GM19099 (cell line): Measurements from ENCODE around the gene NKAIN4.

Experiments used
- POLR2A ChIP-seq: IDR thresholded peaks from 3 replicates; pipeline ENCODE4 v1.6.1; 2011; ENCODE audit warnings: low read depth; ENCODE audit not compliant: insufficient read length; ENCODE audit errors: extremely low read depth

Gene NKAIN4

DNA sequence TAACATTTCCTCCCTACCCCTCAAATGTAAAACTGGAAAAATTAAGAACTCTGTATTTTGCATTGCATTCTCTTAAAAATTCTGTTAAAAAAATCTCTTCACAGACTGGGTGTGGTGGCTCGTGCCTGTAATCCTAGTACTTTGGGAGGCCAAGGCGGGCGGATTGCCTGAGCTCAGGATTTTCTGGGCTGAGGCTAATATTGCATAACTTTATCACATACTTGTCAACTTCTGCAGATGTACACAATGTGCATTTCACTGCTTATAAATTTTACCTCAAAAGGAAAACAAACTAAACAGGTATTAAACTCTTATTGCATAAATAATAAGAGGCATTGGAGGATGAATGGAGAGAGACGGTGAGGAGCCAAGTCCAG lies 59.5 kb downstream of the NKAIN4 start:
- no peak for TF ChIP-seq POLR2A

DNA sequence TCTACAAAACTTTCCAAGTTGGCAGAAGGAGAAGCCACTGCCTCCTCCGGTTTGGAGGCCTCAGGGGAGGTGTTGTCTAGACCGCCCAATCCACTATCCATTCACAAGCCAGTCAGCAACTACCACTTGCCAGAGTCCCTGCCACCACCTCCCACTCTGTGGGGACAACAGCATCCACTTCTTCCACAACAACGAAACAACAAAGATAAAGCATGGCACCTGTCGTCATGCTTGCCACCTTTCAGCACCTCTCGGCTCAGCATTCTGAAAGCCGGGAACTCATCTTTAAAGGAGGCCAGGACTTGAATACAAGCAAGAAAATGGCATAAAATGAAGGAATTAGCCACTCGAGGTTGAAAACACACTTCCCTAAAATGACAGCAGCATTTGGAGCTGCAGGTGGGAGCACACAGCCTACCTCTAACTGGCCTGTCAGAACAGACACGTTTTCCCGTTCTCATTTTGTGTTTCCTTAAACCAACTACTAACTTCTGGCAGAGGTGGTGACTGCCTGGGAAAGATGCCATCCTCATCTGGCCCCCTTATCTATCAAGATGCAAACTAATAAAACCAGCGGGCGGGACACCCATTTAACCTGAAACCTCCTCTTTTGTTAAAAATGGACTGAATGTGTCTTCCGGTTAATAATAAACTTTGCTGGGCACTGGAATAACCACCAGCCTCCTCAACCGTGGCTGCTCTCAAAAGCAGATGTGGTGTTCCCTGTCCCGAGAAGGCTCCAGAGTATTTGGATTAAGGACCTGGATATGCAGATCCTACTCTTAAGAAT lies 60.1 kb downstream of the NKAIN4 start:
- TF ChIP-seq POLR2A, result no peak

GRCh38 chr20:63192721-63193120 lies 61.5 kb downstream of the NKAIN4 start:
- TF ChIP-seq POLR2A, result no peak

DNA sequence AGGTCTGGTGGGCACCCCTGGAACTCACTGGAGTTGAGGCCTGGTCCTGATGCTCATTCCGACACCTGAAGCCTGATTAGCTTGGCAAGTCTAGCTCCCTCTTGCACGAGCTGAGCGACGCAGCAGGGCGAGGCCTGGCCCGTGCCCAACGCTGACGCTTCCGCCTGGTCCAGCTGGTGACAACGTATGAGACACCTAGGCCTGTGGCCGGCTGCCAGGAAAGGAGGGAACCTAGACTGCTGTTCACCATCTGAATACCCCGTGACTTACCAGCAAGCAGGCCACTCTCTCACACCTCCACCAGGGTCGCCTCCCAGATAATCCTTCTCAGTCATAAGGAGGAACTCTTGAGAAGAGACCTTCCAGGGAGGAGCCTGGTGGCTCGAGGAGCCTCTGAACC lies 62.9 kb downstream of the NKAIN4 start:
- no peak for TF ChIP-seq POLR2A

- no peak for TF ChIP-seq POLR2A
Measured at GRCh38 chr20:63190828-63191227, 63.4 kb downstream of the NKAIN4 start.
